CD14-positive monocyte (primary cell): ENCODE data around the gene NDUFB11. TPM values are rescaled to one million over a fixed set of nuclear protein-coding genes. Genes with fewer than 3 reads are reported as not detected.
A peak's percentile ranks its signal among the peaks of the same experiment; 100 is the strongest.

Experiments used
- DNase-seq, 3 donors: peaks; one replicate each; pipeline ENCODE4 v3.0.0-alpha.2; 2011 to 2022
- H2AFZ ChIP-seq: 2 replicates; pipeline ENCODE4 v1.6.0; 2012; ENCODE audit warnings: mild to moderate bottlenecking, low read depth, low read length, inconsistent platforms; ENCODE audit not compliant: insufficient read depth, poor library complexity, severe bottlenecking
- H3K27ac ChIP-seq, 2 donors: 1 replicate in 1 of 2; 2 replicates in 1 of 2; pipeline ENCODE4 v1.5.1; 2012 to 2013; ENCODE audit warnings: low read length in 2 of 2, control low read depth in 1 of 2, inconsistent platforms in 1 of 2, low read depth in 1 of 2, mild to moderate bottlenecking in 1 of 2
- H3K27me3 ChIP-seq, 2 donors: one replicate each; pipeline versions ENCODE4 v1.6.0 to v1.6.1; 2011 to 2013; ENCODE audit warnings: low read length in 2 of 2; ENCODE audit not compliant: control insufficient read depth in 2 of 2, insufficient read depth in 2 of 2
- H3K36me3 ChIP-seq, 2 donors: replicated peaks in 1 of 2; 1 replicate in 1 of 2; 2 replicates in 1 of 2; pipeline versions ENCODE4 v1.5.1 to v1.6.1; 2012 to 2013; ENCODE audit warnings: low read length in 2 of 2, control low read depth in 1 of 2, inconsistent platforms in 1 of 2, mild to moderate bottlenecking in 1 of 2; ENCODE audit not compliant: insufficient read depth in 2 of 2, control insufficient read depth in 1 of 2
- H3K4me1 ChIP-seq, 2 donors: 1 replicate in 1 of 2; 2 replicates in 1 of 2; pipeline versions ENCODE4 v1.5.1 to v1.6.1; 2012 to 2013; ENCODE audit warnings: low read length in 2 of 2, control low read depth in 1 of 2, inconsistent platforms in 1 of 2, mild to moderate bottlenecking in 1 of 2, moderate library complexity in 1 of 2; ENCODE audit not compliant: insufficient read depth in 2 of 2, control insufficient read depth in 1 of 2
- H3K4me2 ChIP-seq: replicated peaks from 2 replicates; pipeline ENCODE3; 2012; ENCODE audit warnings: low read length, moderate library complexity, mild to moderate bottlenecking; ENCODE audit not compliant: poor library complexity, severe bottlenecking; ENCODE audit errors: extremely low read depth
- H3K4me3 ChIP-seq, 3 experiments: fragments of 200-600 bp in 1 of 3; sonication (generic) in 1 of 3; replicated peaks in 1 of 3; 1 replicate in 2 of 3; 2 replicates in 1 of 3; pipeline ENCODE4 v1.5.1; 2011 to 2013; ENCODE audit warnings: low read length in 3 of 3, mild to moderate bottlenecking in 3 of 3, control low read depth in 2 of 3, low read depth in 2 of 3, inconsistent platforms in 1 of 3, moderate library complexity in 1 of 3
- H3K79me2 ChIP-seq: 2 replicates; pipeline ENCODE4 v1.6.0; 2012; ENCODE audit warnings: mild to moderate bottlenecking, control low read depth, inconsistent platforms, low read length, moderate library complexity; ENCODE audit not compliant: insufficient read depth
- H3K9ac ChIP-seq: 2 replicates; pipeline ENCODE4 v1.6.0; 2017; ENCODE audit warnings: low read length, mild to moderate bottlenecking; ENCODE audit not compliant: insufficient read depth, poor library complexity, severe bottlenecking
- H3K9me3 ChIP-seq, 2 donors: replicated peaks in 1 of 2; 1 replicate in 1 of 2; 2 replicates in 1 of 2; pipeline versions ENCODE4 v1.5.1 to v1.6.1; 2012 to 2013; ENCODE audit warnings: low read length in 2 of 2, control low read depth in 1 of 2; ENCODE audit not compliant: control insufficient read depth in 1 of 2, insufficient read depth in 1 of 2
- H4K20me1 ChIP-seq: 2 replicates; pipeline ENCODE4 v1.6.0; 2012; ENCODE audit warnings: mild to moderate bottlenecking, low read length, control low read depth, moderate library complexity; ENCODE audit not compliant: insufficient read depth
- H3K27ac Mint-ChIP-seq, 7 donors: one replicate each; pipeline ENCODE4 v1.8.0; 2020; ENCODE audit warnings: mild to moderate bottlenecking in 7 of 7, mixed read lengths in 7 of 7, moderate library complexity in 6 of 7, inconsistent platforms in 2 of 7
- H3K27me3 Mint-ChIP-seq, 3 donors: one replicate each; pipeline ENCODE4 v1.8.0; 2021 to 2022; ENCODE audit warnings: low read depth in 3 of 3, mild to moderate bottlenecking in 3 of 3, mixed read lengths in 3 of 3, moderate library complexity in 3 of 3, inconsistent platforms in 1 of 3
- H3K36me3 Mint-ChIP-seq, 2 donors: one replicate each; pipeline ENCODE4 v1.8.0; 2020; ENCODE audit warnings: mixed read lengths in 2 of 2, inconsistent platforms in 1 of 2, mild to moderate bottlenecking in 1 of 2
- H3K4me1 Mint-ChIP-seq: one replicate; pipeline ENCODE4 v1.8.0; 2020; ENCODE audit warnings: mild to moderate bottlenecking, mixed read lengths
- H3K4me3 Mint-ChIP-seq, 2 donors: one replicate each; pipeline ENCODE4 v1.8.0; 2020; ENCODE audit warnings: mild to moderate bottlenecking in 2 of 2, mixed read lengths in 2 of 2, moderate library complexity in 1 of 2
- H3K9me3 Mint-ChIP-seq, 7 donors: one replicate each; pipeline ENCODE4 v1.8.0; 2020 to 2022; ENCODE audit warnings: mixed read lengths in 7 of 7, mild to moderate bottlenecking in 6 of 7, moderate library complexity in 6 of 7, inconsistent platforms in 2 of 7
- WGBS: methylation state at CpG from one replicate; pipeline ENCODE4 v1.1.5; 2013; ENCODE audit warnings: missing lambda C conversion rate; ENCODE audit not compliant: insufficient coverage; 5-methylcytosine and 5-hydroxymethylcytosine counted together
- intact Hi-C, 2 donors: fragments of 100-400 bp; cut with micrococcal nuclease; formaldehyde crosslinking; loops; one replicate each; pipeline versions ENCODE4 v1.15.0 to v1.15.1; 2023
- polyA plus RNA-seq, 3 donors: library from polyadenylated mRNA; depleted of rRNA in 1 of 3; unstranded in 2 of 3; stranded (reverse) in 1 of 3; fragments of 300-500 nt in 2 of 3; fragments of >200 nt in 1 of 3; fragmentation: Illumina TruSeq in 2 of 3; gene quantifications; 1 replicate in 2 of 3; 2 replicates in 1 of 3; pipeline ENCODE4 v1.2.3, GENCODE V29; 2012 to 2021
- TF ChIP-seq, protein P1 (sequence below): fragments of 200-600 bp; IDR thresholded peaks from one replicate; pipeline ENCODE4 v1.8.0; 2022; ENCODE audit warnings: antibody characterized with exemption, mild to moderate bottlenecking

NDUFB11 gene
- polyA plus RNA-seq, 3 donors, result 35.2 to 139 (median 104) TPM

DNA sequence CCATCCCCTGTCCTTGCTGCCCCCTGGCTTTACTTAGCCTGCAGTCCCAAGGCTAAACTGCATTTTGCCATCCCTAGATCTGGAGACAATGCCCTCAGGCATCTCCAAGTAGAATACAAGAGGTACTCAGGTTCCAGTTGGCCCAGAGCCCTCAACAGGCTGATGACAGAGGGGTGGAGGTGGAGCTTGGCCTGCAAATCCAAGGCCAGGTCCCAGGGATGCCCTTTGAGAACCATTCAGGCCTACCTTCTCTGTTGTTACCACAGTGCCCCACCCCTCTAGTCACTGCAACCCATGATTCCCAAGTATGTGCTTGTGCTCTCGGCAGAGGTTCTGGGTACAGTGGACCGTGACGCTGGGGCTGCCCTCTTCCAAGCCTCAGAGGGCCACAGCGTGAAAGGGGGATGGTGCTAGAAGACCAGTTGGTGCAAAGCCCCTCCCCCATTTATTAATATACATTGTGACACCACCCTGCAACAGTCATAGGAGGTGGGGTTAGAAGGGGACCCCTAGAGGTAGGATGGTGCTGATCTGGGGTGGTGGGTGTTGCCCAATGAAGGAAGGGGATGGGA, 42.7 kb upstream of the NDUFB11 start:
- Mint-ChIP-seq H3K36me3 (peaks cover 33 to 41% of the 10 kb centered on the region in 2 donors), H3K27me3 (peaks cover 0 to 46% (median 3%) of the 10 kb centered on the region in 3 donors), H3K4me1 (peaks cover 14% of the 10 kb centered on the region), H3K4me3 (no peak overlapping the region), H3K9me3 (peaks cover 0 to 7% (median 0%) of the 10 kb centered on the region in 7 donors), H3K27ac (peak overlapping the region in 1 of 7 donors; percentile 27)
- Histone ChIP-seq H3K4me1 (peaks cover 14 to 17% of the 10 kb centered on the region in 2 donors), H4K20me1 (peaks cover 4% of the 10 kb centered on the region), H3K9me3 (no peaks in the 10 kb centered on the region), H3K4me2 (no peak overlapping the region), H3K27ac (no peak overlapping the region), H2AFZ (no peak overlapping the region), H3K27me3 (peaks cover 0 to 3% of the 10 kb centered on the region in 2 donors), H3K79me2 (peaks cover 8% of the 10 kb centered on the region), H3K9ac (no peak overlapping the region), H3K36me3 (peaks cover 26 to 42% of the 10 kb centered on the region in 2 donors), H3K4me3 (no peak overlapping the region)
- TF ChIP-seq, protein P1, sequence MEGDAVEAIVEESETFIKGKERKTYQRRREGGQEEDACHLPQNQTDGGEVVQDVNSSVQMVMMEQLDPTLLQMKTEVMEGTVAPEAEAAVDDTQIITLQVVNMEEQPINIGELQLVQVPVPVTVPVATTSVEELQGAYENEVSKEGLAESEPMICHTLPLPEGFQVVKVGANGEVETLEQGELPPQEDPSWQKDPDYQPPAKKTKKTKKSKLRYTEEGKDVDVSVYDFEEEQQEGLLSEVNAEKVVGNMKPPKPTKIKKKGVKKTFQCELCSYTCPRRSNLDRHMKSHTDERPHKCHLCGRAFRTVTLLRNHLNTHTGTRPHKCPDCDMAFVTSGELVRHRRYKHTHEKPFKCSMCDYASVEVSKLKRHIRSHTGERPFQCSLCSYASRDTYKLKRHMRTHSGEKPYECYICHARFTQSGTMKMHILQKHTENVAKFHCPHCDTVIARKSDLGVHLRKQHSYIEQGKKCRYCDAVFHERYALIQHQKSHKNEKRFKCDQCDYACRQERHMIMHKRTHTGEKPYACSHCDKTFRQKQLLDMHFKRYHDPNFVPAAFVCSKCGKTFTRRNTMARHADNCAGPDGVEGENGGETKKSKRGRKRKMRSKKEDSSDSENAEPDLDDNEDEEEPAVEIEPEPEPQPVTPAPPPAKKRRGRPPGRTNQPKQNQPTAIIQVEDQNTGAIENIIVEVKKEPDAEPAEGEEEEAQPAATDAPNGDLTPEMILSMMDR, result no peak
- WGBS, result no CpG with 5 or more reads among the region's 4 CpGs
- intact Hi-C loops, result no loop called here
- no peak for DNase-seq

DNA sequence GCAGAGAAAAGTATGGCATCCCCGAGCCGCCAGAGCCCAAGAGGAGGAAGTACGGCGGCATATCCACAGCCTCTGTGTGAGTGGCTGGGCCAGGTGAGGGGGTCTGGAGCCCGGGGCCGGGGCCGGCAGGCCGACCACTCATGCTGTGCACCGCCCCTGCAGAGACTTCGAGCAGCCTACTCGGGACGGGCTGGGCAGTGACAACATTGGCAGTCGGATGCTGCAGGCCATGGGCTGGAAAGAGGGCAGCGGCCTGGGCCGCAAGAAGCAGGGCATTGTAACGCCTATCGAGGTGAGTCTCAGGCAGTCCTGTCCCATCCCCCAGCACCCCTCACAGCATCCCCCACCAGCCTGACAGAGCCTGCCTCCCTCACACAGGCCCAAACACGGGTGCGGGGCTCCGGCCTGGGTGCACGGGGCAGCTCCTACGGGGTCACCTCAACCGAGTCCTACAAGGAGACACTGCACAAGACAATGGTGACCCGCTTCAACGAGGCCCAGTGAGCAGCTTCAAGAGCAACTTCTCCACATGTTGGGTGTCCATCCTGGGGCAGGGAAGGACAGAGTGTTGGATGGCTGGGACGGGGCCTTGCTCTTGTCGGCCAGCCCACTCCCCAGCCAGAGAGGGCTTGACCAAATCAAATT, 41.7 kb upstream of the NDUFB11 start:
- no peak overlapping the region for H3K4me3 Mint-ChIP-seq
- H3K4me1 Mint-ChIP-seq, result peaks cover 7% of the 10 kb centered on the region
- H3K27ac Mint-ChIP-seq, result no peak overlapping the region
- Histone ChIP-seq H3K79me2 (peaks cover 4% of the 10 kb centered on the region), H3K4me1 (peaks cover 4 to 7% of the 10 kb centered on the region in 2 donors), H3K27ac (no peak overlapping the region), H3K4me3 (no peak overlapping the region), H3K9ac (no peak overlapping the region), H3K4me2 (no peak overlapping the region), H2AFZ (no peak overlapping the region), H3K27me3 (no peaks in the 10 kb centered on the region), H3K9me3 (no peaks in the 10 kb centered on the region), H3K36me3 (peaks cover 36 to 52% of the 10 kb centered on the region in 2 donors), H4K20me1 (peaks cover 4% of the 10 kb centered on the region)
- 97% methylated on average over 15 of the region's 27 CpGs for WGBS
- H3K27me3 Mint-ChIP-seq, result peaks cover 0 to 44% (median 3%) of the 10 kb centered on the region in 3 donors
- peaks cover 0 to 7% (median 0%) of the 10 kb centered on the region in 7 donors for H3K9me3 Mint-ChIP-seq
- TF ChIP-seq, protein P1, result no peak
- intact Hi-C loops, result no loop called here
- DNase-seq, result no peak
- H3K36me3 Mint-ChIP-seq, result peaks cover 40 to 50% of the 10 kb centered on the region in 2 donors
